NT2/D1 (cell line): ENCODE data around the gene BCAS3.

Experiments used
- SUZ12 ChIP-seq: IDR thresholded peaks from 2 replicates; pipeline ENCODE4 v1.6.1; 2011; ENCODE audit not compliant: insufficient read length, insufficient read depth; ENCODE audit errors: extremely low read depth
- YY1 ChIP-seq: IDR thresholded peaks from 2 replicates; pipeline ENCODE4 v1.6.1; 2011; ENCODE audit not compliant: insufficient read length, insufficient read depth
- ZNF274 ChIP-seq: IDR thresholded peaks from 2 replicates; pipeline ENCODE4 v1.6.1; 2011; ENCODE audit warnings: mild to moderate bottlenecking, low read depth, low read length

DNA sequence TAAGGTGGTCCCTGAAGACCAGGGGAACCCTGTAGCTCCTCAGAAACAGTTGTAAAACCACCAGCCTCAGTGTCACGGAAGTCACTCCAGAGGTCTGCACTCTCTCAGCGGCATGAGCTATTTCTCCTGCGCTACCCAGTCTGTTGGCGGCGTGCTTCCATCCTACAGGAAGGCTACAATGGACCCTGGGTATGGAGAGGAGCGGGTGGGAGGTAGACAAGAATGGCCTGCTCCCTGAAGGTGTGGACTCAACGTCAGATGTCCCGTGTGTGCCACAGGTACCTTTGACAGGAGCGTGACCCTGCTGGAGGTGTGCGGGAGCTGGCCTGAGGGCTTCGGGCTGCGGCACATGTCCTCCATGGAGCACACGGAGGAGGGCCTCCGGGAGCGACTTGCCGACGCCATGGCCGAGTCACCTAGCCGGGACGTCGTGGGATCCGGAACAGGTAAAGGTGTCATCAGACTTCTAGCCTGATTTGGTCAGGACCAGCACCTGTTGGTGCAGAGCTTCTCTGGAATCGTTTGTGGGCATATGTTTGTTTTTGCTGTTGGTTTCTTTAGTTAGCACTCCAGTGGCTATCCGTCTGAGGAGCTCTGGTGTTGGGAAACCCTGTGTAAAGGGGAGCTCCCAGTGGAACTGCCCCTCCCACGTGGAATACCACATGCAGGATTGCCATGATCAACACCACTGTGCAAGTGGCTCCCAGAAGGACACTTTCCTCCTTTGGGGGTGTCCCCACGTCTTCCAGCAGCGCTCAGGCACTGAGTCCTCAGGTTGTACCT, 690.6 kb downstream of the BCAS3 start:
- no peak for TF ChIP-seq YY1
- TF ChIP-seq ZNF274: no peak
- TF ChIP-seq SUZ12: no peak
